ACHN (cell line): ENCODE results near the gene SCART1.
"Not testable (repeated sequence)": the region's sequence is repeated elsewhere in the genome, so short reads cannot be mapped to it uniquely, and the experiment has no call there.

Experiments used
- DNase-seq: peaks from one replicate; pipeline ENCODE4 v3.0.0-alpha.2; 2015
- in situ Hi-C: cut with HindIII; loops from 2 replicates; pipeline ENCODE4 v1.10.0; 2017; ENCODE audit warnings: low sequenced_read_pairs, low pct_ligation_motif_present, low pct_unique_long_range_greater_than_20kb

Gene SCART1

GRCh38 chr10:133429571-133429970, 24.2 kb upstream of the SCART1 start:
- DNase-seq, in situ Hi-C loops: not testable (repeated sequence)

GRCh38 chr10:133431888-133432613, 21.7 kb upstream of the SCART1 start:
- in situ Hi-C loops, DNase-seq: not testable (repeated sequence)

- in situ Hi-C loops, DNase-seq: not testable (repeated sequence)
These were observed 21.0 kb upstream of the SCART1 start for GRCh38 chr10:133432789-133433188.

GRCh38 chr10:133438711-133439273, 15.0 kb upstream of the SCART1 start:
- in situ Hi-C loops: no loop called here
- DNase-seq: peak; percentile 51

GRCh38 chr10:133439517-133440461, 14.0 kb upstream of the SCART1 start:
- in situ Hi-C loops: no loop called here
- DNase-seq: no peak

- in situ Hi-C loops: no loop called here
- DNase-seq: no peak
These were observed 13.0 kb upstream of the SCART1 start for GRCh38 chr10:133440633-133441285.

- in situ Hi-C loops, DNase-seq: not testable (repeated sequence)
These were observed 12.4 kb upstream of the SCART1 start for GRCh38 chr10:133441356-133441755.

- no peak for DNase-seq
- in situ Hi-C loops: no loop called here
These were observed 12.0 kb upstream of the SCART1 start for GRCh38 chr10:133441780-133442179.

- in situ Hi-C loops: no loop called here
- DNase-seq: no peak
These were observed 11.4 kb upstream of the SCART1 start for GRCh38 chr10:133442191-133442966.

GRCh38 chr10:133442967-133443924, 10.5 kb upstream of the SCART1 start:
- DNase-seq: no peak
- in situ Hi-C loops: no loop called here

- no peak for DNase-seq
- in situ Hi-C loops: no loop called here
These were observed 9.1 kb upstream of the SCART1 start for GRCh38 chr10:133444342-133445267.

- DNase-seq: no peak
- in situ Hi-C loops: no loop called here
These were observed 8.4 kb upstream of the SCART1 start for GRCh38 chr10:133445268-133445732.

- DNase-seq: no peak
- in situ Hi-C loops: no loop called here
These were observed 7.7 kb upstream of the SCART1 start for GRCh38 chr10:133445751-133446708.

GRCh38 chr10:133446979-133447378, 6.8 kb upstream of the SCART1 start:
- in situ Hi-C loops: no loop called here
- DNase-seq: no peak

- in situ Hi-C loops: no loop called here
- DNase-seq: no peak
These were observed 5.6 kb upstream of the SCART1 start for GRCh38 chr10:133448120-133448519.
